ENCODE data around the gene EFCAB6. TPM values are rescaled to one million over a fixed set of nuclear protein-coding genes. Genes with fewer than 3 reads are reported as not detected.
A peak's percentile ranks its signal among the peaks of the same experiment; 100 is the strongest.

EFCAB6 gene
- polyA plus RNA-seq, 3 donors: not detected

DNA sequence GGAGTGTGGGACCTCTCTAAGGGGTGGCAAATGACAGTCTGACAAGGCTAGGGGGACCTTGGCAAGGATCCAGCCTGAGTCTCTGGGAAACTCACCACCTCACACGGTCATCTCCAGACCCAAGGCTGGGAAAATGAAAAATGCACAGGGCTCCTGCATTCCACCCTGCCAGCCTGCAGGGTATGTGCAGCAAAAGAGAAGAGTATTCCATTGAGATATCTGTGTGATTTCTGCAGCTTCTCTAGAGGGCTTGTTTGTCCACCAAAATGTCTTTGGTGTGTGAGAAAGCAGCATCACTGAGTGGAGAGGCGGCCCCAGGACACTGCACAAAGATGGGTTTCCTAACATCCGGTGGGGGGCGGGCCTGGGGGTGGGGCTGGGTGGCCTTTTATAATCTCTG, 177.8 kb downstream of the EFCAB6 start:
- H2AFZ ChIP-seq (ENCODE audit: insufficient read depth, low read depth, low read length, poor library complexity, severe bottlenecking): no peak overlapping the region
- H3K79me2 ChIP-seq (ENCODE audit: insufficient read depth, low read length): no peaks in the 10 kb centered on the region
- H3K4me1 ChIP-seq (ENCODE audit: control insufficient read depth in 1 of 2, insufficient read depth in 2 of 2, low read length in 2 of 2): no peaks in the 10 kb centered on the region
- TF ChIP-seq, protein P1, sequence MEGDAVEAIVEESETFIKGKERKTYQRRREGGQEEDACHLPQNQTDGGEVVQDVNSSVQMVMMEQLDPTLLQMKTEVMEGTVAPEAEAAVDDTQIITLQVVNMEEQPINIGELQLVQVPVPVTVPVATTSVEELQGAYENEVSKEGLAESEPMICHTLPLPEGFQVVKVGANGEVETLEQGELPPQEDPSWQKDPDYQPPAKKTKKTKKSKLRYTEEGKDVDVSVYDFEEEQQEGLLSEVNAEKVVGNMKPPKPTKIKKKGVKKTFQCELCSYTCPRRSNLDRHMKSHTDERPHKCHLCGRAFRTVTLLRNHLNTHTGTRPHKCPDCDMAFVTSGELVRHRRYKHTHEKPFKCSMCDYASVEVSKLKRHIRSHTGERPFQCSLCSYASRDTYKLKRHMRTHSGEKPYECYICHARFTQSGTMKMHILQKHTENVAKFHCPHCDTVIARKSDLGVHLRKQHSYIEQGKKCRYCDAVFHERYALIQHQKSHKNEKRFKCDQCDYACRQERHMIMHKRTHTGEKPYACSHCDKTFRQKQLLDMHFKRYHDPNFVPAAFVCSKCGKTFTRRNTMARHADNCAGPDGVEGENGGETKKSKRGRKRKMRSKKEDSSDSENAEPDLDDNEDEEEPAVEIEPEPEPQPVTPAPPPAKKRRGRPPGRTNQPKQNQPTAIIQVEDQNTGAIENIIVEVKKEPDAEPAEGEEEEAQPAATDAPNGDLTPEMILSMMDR (IDR thresholded peaks at IDR 0.05): no peak
- H3K4me2 ChIP-seq (replicated peaks; ENCODE audit: extremely low read depth, low read length, poor library complexity, severe bottlenecking): no peak overlapping the region
- Mint-ChIP-seq H3K27me3 (ENCODE audit: low read depth in 3 of 3) (peaks cover 0 to 2% (median 2%) of the 10 kb centered on the region in 3 donors), H3K36me3 (no peaks in the 10 kb centered on the region), H3K27ac (no peak overlapping the region), H3K4me3 (no peak overlapping the region), H3K9me3 (peaks cover 3 to 13% (median 9%) of the 10 kb centered on the region in 7 donors), H3K4me1 (no peaks in the 10 kb centered on the region)
- H3K27ac ChIP-seq (ENCODE audit: low read depth in 1 of 2, low read length in 2 of 2): no peak overlapping the region
- no CpG with 5 or more reads among the region's 4 CpGs for WGBS (ENCODE audit: insufficient coverage)
- H3K27me3 ChIP-seq (ENCODE audit: control insufficient read depth in 2 of 2, insufficient read depth in 2 of 2, low read length in 2 of 2): no peaks in the 10 kb centered on the region
- no peaks in the 10 kb centered on the region for H4K20me1 ChIP-seq (ENCODE audit: insufficient read depth, low read length)
- peaks cover 0 to 2% of the 10 kb centered on the region in 2 donors for H3K9me3 ChIP-seq (replicated peaks in 1 of 2; ENCODE audit: control insufficient read depth in 1 of 2, insufficient read depth in 1 of 2, low read length in 2 of 2)
- intact Hi-C loops (cut with micrococcal nuclease): no loop called here
- no peak overlapping the region for H3K9ac ChIP-seq (ENCODE audit: insufficient read depth, low read length, poor library complexity, severe bottlenecking)
- DNase-seq: no peak
- no peaks in the 10 kb centered on the region for H3K36me3 ChIP-seq (replicated peaks in 1 of 2; ENCODE audit: control insufficient read depth in 1 of 2, insufficient read depth in 2 of 2, low read length in 2 of 2)
- H3K4me3 ChIP-seq (replicated peaks in 1 of 3; ENCODE audit: low read depth in 2 of 3, low read length in 3 of 3): no peak overlapping the region

DNA sequence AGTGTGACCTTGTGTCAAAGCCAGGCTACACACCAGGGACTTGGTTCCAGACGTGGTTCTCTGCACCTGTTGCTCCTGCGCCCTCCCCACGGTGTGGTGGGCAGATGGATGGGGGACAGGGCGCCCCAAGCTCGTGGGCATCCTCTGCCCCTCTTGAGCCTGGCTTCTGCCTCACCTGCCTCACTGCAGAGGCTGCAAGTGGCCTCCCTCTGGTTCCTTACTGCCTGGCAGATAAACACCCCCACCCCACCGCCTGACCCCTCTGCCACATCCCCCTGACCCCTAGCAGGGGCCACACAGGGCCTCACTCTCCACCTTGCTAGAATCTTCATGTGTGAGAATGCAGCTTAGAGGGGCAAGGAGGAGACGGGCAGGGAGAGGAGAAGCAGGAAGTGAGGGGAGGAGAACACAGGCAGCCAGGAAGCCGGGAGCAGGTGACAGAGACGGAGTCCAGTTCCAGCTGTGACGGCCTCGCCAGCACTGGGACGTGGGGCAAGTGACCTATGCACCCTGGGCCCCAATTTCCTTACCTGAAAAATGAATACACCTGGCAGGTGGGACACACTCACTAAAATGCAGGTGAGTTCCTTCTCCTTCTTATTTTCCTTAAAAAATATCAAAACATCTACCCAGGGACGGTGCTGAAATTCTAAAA, 178.3 kb downstream of the EFCAB6 start:
- Mint-ChIP-seq H3K27me3 (ENCODE audit: low read depth in 3 of 3) (peaks cover 0 to 2% (median 2%) of the 10 kb centered on the region in 3 donors), H3K27ac (peak overlapping the region in 1 of 7 donors; percentile 25), H3K36me3 (no peaks in the 10 kb centered on the region), H3K9me3 (peaks cover 0 to 8% (median 5%) of the 10 kb centered on the region in 7 donors), H3K4me3 (no peak overlapping the region), H3K4me1 (no peaks in the 10 kb centered on the region)
- 23% methylated on average over 7 of the region's 13 CpGs for WGBS (ENCODE audit: insufficient coverage)
- H4K20me1 ChIP-seq (ENCODE audit: insufficient read depth, low read length): no peaks in the 10 kb centered on the region
- no peaks in the 10 kb centered on the region for H3K36me3 ChIP-seq (replicated peaks in 1 of 2; ENCODE audit: control insufficient read depth in 1 of 2, insufficient read depth in 2 of 2, low read length in 2 of 2)
- TF ChIP-seq, protein P1 (IDR thresholded peaks at IDR 0.05): no peak
- intact Hi-C loops (cut with micrococcal nuclease): no loop called here
- no peaks in the 10 kb centered on the region for H3K9me3 ChIP-seq (replicated peaks in 1 of 2; ENCODE audit: control insufficient read depth in 1 of 2, insufficient read depth in 1 of 2, low read length in 2 of 2)
- H3K9ac ChIP-seq (ENCODE audit: insufficient read depth, low read length, poor library complexity, severe bottlenecking): no peak overlapping the region
- no peaks in the 10 kb centered on the region for H3K27me3 ChIP-seq (ENCODE audit: control insufficient read depth in 2 of 2, insufficient read depth in 2 of 2, low read length in 2 of 2)
- no peaks in the 10 kb centered on the region for H3K79me2 ChIP-seq (ENCODE audit: insufficient read depth, low read length)
- no peaks in the 10 kb centered on the region for H3K4me1 ChIP-seq (ENCODE audit: control insufficient read depth in 1 of 2, insufficient read depth in 2 of 2, low read length in 2 of 2)
- no peak overlapping the region for H3K4me3 ChIP-seq (replicated peaks in 1 of 3; ENCODE audit: low read depth in 2 of 3, low read length in 3 of 3)
- H3K27ac ChIP-seq (ENCODE audit: low read depth in 1 of 2, low read length in 2 of 2): no peak overlapping the region
- DNase-seq: no peak
- H2AFZ ChIP-seq (ENCODE audit: insufficient read depth, low read depth, low read length, poor library complexity, severe bottlenecking): no peak overlapping the region
- H3K4me2 ChIP-seq (replicated peaks; ENCODE audit: extremely low read depth, low read length, poor library complexity, severe bottlenecking): no peak overlapping the region

Measured in CD14-positive monocyte (primary cell).